Ovary (tissue), 9 donors: Measurements from ENCODE around the gene SOAT1. TPM values are rescaled to one million over a fixed set of nuclear protein-coding genes. Genes with fewer than 3 reads are reported as not detected.
"Not testable (repeated sequence)": the region's sequence is repeated elsewhere in the genome, so short reads cannot be mapped to it uniquely, and the experiment has no call there.

Experiments used
- DNase-seq, 5 donors: peaks; one replicate each; pipeline ENCODE4 v3.0.0-alpha.2; 2019 to 2020
- H3K27ac ChIP-seq, 2 donors: fragments of 200-600 bp; one replicate each; pipeline versions ENCODE4 v1.5.1 to v1.8.0; 2019 to 2022
- H3K27me3 ChIP-seq: fragments of 200-600 bp; one replicate; pipeline ENCODE4 v1.8.0; 2022
- H3K36me3 ChIP-seq: fragments of 200-600 bp; sonication (generic); one replicate; pipeline ENCODE4 v1.5.1; 2019
- H3K4me1 ChIP-seq: one replicate; pipeline ENCODE4 v1.8.1; 2013; ENCODE audit warnings: mild to moderate bottlenecking, moderate library complexity; ENCODE audit not compliant: insufficient read depth
- H3K4me3 ChIP-seq: fragments of 200-600 bp; sonication (generic); one replicate; pipeline ENCODE4 v1.5.1; 2017
- H3K9me3 ChIP-seq, 2 donors: fragments of 200-600 bp in 1 of 2; sonication (generic) in 1 of 2; one replicate each; pipeline versions ENCODE4 v1.5.1 to v1.8.1; 2013 to 2019; ENCODE audit warnings: mild to moderate bottlenecking in 1 of 2, moderate library complexity in 1 of 2
- EP300 ChIP-seq: sonication (generic); formaldehyde crosslinking; IDR thresholded peaks from one replicate; pipeline ENCODE4 v1.6.1; 2017; ENCODE audit warnings: antibody characterized with exemption
- POLR2A ChIP-seq: fragments of 450-650 bp; IDR thresholded peaks from one replicate; pipeline ENCODE4 v1.6.1; 2017; ENCODE audit warnings: antibody characterized with exemption, mild to moderate bottlenecking, moderate library complexity
- WGBS, 3 donors: extraction: QIAGEN DNeasy Blood & Tissue Kit in 1 of 3; methylation state at CpG; one replicate each; pipeline versions ENCODE4 v1.1.5 to v1.1.7; 2013 to 2017; 5-methylcytosine and 5-hydroxymethylcytosine counted together
- intact Hi-C, 4 donors: fragments of 100-400 bp; cut with DNase I; formaldehyde crosslinking; loops; one replicate each; pipeline versions ENCODE4 v1.11.0 to v1.15.1; 2022 to 2023
- polyA plus RNA-seq, 2 donors: library from polyadenylated mRNA; stranded (reverse); fragments of 200-250 nt in 1 of 2; fragments of 350-450 nt in 1 of 2; fragmentation: Illumina TruSeq in 1 of 2; extraction: RNeasy Lipid Tissue Mini Kit (QIAGEN cat#74804) in 1 of 2; gene quantifications; one replicate each; pipeline ENCODE4 v1.2.3, GENCODE V29; 2013 to 2014
- small RNA-seq: library from RNA; depleted of rRNA; stranded (forward); fragments of <200 nt; gene quantifications from one replicate; pipeline ENCODE3, GENCODE V24; 2016
- total RNA-seq, 7 donors: library from RNA; depleted of rRNA in 2 of 7; stranded (reverse); fragments of >200 nt in 2 of 7; fragmentation: NEBNext Ultra II Directional in 3 of 7; extraction: Animal tissue kit (Norgen Biotek cat#: 25700) in 3 of 7; gene quantifications; one replicate each; pipeline versions ENCODE4 v1.1.0 to v1.2.4, GENCODE V29; 2016 to 2023
- TF ChIP-seq, protein P1 (sequence below), 3 donors: fragments of 450-650 bp in 2 of 3; fragments of 200-600 bp in 1 of 3; IDR thresholded peaks; one replicate each; pipeline versions ENCODE4 v1.5.1 to v1.8.0; 2016 to 2022; ENCODE audit warnings: antibody characterized with exemption in 3 of 3, mild to moderate bottlenecking in 1 of 3
- donor health status: DM: no; HTN: no; CAD: no; lungs with moderate emphysema.
- donor health status: DM: no; HTN: no; CAD: no.
- donor health status: Bipolar disorder and iron deficiency.
- donor health status: DM: yes; HTN: yes; CAD: no.
- donor health status: DM: no; HTN: no; CAD: no.
- donor health status: DM: yes; HTN: yes; CAD: no.

SOAT1 gene
- total and polyA plus RNA-seq, 9 donors, result 6.8 to 55.3 (median 35.8) TPM

DNA sequence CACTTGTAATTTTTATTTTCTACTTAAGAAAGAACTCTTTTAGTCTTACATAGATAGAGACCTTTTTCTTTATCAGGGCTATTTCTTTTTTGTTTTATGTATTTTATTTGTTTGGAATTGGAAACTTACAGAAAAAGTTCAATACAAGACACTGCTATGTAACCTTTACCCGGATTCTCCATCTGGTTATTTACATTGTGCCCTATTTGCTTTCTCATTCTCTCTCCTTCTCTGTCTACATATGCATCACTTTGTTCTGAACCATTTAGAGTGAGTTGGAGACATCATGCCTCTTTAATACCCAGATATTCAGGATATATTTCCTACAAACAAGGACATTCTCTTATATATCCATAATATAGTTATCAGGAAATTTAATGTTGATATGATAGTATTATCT is 90.4 kb downstream of the SOAT1 start:
- no peak for TF ChIP-seq EP300
- TF ChIP-seq, protein P1, sequence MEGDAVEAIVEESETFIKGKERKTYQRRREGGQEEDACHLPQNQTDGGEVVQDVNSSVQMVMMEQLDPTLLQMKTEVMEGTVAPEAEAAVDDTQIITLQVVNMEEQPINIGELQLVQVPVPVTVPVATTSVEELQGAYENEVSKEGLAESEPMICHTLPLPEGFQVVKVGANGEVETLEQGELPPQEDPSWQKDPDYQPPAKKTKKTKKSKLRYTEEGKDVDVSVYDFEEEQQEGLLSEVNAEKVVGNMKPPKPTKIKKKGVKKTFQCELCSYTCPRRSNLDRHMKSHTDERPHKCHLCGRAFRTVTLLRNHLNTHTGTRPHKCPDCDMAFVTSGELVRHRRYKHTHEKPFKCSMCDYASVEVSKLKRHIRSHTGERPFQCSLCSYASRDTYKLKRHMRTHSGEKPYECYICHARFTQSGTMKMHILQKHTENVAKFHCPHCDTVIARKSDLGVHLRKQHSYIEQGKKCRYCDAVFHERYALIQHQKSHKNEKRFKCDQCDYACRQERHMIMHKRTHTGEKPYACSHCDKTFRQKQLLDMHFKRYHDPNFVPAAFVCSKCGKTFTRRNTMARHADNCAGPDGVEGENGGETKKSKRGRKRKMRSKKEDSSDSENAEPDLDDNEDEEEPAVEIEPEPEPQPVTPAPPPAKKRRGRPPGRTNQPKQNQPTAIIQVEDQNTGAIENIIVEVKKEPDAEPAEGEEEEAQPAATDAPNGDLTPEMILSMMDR (IDR thresholded peaks at IDR 0.05), result no peak
- TF ChIP-seq POLR2A, result no peak
- no peaks in the 10 kb centered on the region for H3K36me3 ChIP-seq
- no peak overlapping the region for H3K27ac ChIP-seq
- H3K9me3 ChIP-seq, result no peaks in the 10 kb centered on the region
- intact Hi-C loops, result no loop called here
- no peak for DNase-seq
- WGBS, 3 donors, result 20 to 63% (median 38%) methylated on average over 1 of the region's 1 CpG
- no peaks in the 10 kb centered on the region for H3K27me3 ChIP-seq
- H3K4me1 ChIP-seq, result no peaks in the 10 kb centered on the region
- H3K4me3 ChIP-seq, result no peak overlapping the region

DNA sequence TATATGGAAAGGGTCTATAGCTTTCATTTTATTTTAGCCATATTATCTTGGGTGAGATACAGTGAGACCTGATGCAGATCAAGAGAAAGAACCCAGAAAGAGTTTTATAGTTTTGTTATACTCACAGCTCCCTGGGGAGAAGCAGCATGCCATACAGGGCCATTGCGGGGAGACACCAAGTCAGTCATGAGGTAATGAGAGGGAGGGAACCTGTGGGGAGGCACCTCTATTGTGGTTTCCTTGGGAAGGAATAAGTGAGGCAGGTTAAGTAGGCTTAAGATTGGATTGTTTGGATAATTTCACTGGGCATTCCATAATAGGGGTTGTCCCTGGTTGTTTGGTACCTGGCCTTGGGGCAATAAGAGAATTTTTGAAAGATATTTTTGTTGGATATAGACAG is 91.9 kb downstream of the SOAT1 start:
- H3K36me3 ChIP-seq, result no peaks in the 10 kb centered on the region
- intact Hi-C loops, result no loop called here
- WGBS, 3 donors, result 92 to 93% (median 93%) methylated on average over 1 of the region's 1 CpG
- H3K27me3 ChIP-seq, result no peaks in the 10 kb centered on the region
- H3K9me3 ChIP-seq, result no peaks in the 10 kb centered on the region
- H3K4me1 ChIP-seq, result peaks cover 2% of the 10 kb centered on the region
- H3K27ac ChIP-seq, result no peak overlapping the region
- TF ChIP-seq, protein P1 (IDR thresholded peaks at IDR 0.05), result no peak
- TF ChIP-seq POLR2A (no peak), EP300 (no peak)
- DNase-seq, result no peak
- no peak overlapping the region for H3K4me3 ChIP-seq

DNA sequence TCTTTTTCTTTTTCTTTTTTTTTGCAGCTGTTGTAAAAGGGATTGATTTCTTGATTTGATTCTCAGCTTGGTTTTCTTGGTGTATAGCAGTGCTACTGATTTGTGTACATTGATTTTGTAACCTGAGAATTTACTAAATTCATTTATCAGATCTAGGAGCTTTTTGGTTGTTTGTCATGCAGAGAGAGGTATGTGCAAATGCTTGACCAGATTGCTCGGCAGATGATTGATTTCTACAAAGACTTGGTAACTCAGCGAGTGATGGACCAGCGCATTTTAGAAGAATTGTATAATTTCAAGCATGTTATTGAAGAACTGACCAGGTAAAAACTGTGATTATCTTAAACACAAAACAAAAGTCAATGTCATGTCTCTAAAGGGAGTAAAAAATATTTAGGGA is 100.1 kb downstream of the SOAT1 start:
- DNase-seq, result no peak
- WGBS, 3 donors, result 93 to 99% (median 97%) methylated on average over 3 of the region's 3 CpGs
- Histone ChIP-seq H3K9me3 (no peaks in the 10 kb centered on the region), H3K4me3 (no peak overlapping the region), H3K4me1 (peaks cover 2% of the 10 kb centered on the region), H3K27ac (no peak overlapping the region), H3K36me3 (no peaks in the 10 kb centered on the region), H3K27me3 (no peaks in the 10 kb centered on the region)
- intact Hi-C loops, result no loop called here
- TF ChIP-seq, protein P1 (IDR thresholded peaks at IDR 0.05), result no peak
- TF ChIP-seq POLR2A, result no peak
- no peak for TF ChIP-seq EP300

DNA sequence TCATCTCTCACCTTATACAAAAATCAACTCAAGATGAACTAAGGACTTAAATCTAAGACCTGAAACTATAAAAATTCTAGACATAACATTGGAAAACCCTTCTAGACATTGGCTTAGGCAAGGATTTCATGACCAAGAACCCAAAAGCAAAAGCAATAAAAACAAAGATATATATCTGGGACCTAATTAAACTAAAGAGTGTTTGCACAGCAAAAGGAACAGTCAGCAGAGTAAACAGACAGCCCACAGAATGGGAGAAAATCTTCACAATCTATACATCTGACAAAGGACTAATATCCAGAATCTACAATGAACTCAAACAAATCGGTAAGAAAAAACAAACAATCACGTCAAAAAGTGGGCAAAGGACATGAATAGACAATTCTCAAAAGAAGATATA is 105.8 kb downstream of the SOAT1 start:
- H3K9me3 ChIP-seq, H3K4me3 ChIP-seq, H3K27ac ChIP-seq, H3K4me1 ChIP-seq, H3K27me3 ChIP-seq, DNase-seq, intact Hi-C loops, H3K36me3 ChIP-seq: not testable (repeated sequence)
- 88 to 97% (median 90%) methylated on average over 2 of the region's 2 CpGs for WGBS, 3 donors

Small RNA genes lying within 50 kb of the gene (small RNA-seq; reads per million reads assigned to genes)
- not detected for gene AL512326.2

Other genes starting within 250 kb of the SOAT1 start
- 10 to 100 TPM; 19.2 to 55.0 (median 26.7) TPM for gene TOR3A, start 211.7 kb upstream of the SOAT1 start, total RNA-seq
- gene TOR3A, start 211.7 kb upstream of the SOAT1 start, polyA plus RNA-seq, result 10 to 100 TPM; 17.8 to 19.5 TPM
- 10 to 100 TPM in 6 of 7 donors, 1 to 10 TPM in 1; 7.4 to 22.7 (median 16.3) TPM for gene ABL2, start 64.1 kb upstream of the SOAT1 start, total RNA-seq
- 1 to 10 TPM; 4.1 to 7.5 TPM for gene ABL2, start 64.1 kb upstream of the SOAT1 start, polyA plus RNA-seq
- 1 to 10 TPM in 1 of 7 donors, under 1 TPM in 4, not detected in 2; 0.07 to 4.1 (median 0.15) TPM for gene AXDND1, start 72.2 kb downstream of the SOAT1 start, total RNA-seq
- under 1 TPM in 1 of 2 donors, not detected in 1; 0.18 TPM for gene AXDND1, start 72.2 kb downstream of the SOAT1 start, polyA plus RNA-seq